SU-DHL-6 (cell line): ENCODE results near the gene CPPED1.

Experiments
- H2AFZ ChIP-seq: fragments of 200-600 bp; sonication (generic); 2 replicates; pipeline ENCODE4 v1.6.1; 2014; ENCODE audit warnings: low read depth, mild to moderate bottlenecking, moderate library complexity, mixed read lengths, antibody characterized with exemption, low read length; ENCODE audit not compliant: severe bottlenecking
- H3F3A ChIP-seq: fragments of 200-600 bp; shearing (Covaris generic); 2 replicates; pipeline ENCODE4 v1.6.0; 2016; ENCODE audit warnings: antibody characterized with exemption, mild to moderate bottlenecking; ENCODE audit not compliant: insufficient read depth
- H3K27ac ChIP-seq: fragments of 200-600 bp; sonication (generic); 2 replicates; pipeline ENCODE4 v1.5.1; 2016; ENCODE audit warnings: low read depth, mild to moderate bottlenecking, low read length, moderate library complexity, mixed read lengths
- H3K27me3 ChIP-seq: fragments of 200-600 bp; sonication (generic), shearing (Covaris generic); 2 replicates; pipeline ENCODE4 v1.6.0; 2014; ENCODE audit warnings: mild to moderate bottlenecking, low read length
- H3K36me3 ChIP-seq: fragments of 200-600 bp; sonication (generic); 2 replicates; pipeline ENCODE4 v1.6.1; 2014; ENCODE audit warnings: mild to moderate bottlenecking, low read length, mixed read lengths
- H3K4me2 ChIP-seq: fragments of 300-600, 200-600 bp; shearing (Covaris generic), sonication (generic); 2 replicates; pipeline ENCODE4 v1.6.0; 2014; ENCODE audit warnings: low read length, low read depth, mild to moderate bottlenecking; ENCODE audit not compliant: poor library complexity, severe bottlenecking
- H3K4me3 ChIP-seq: fragments of 200-600 bp; sonication (generic); 2 replicates; pipeline ENCODE4 v1.5.1; 2014; ENCODE audit warnings: antibody characterized with exemption, low read length, mild to moderate bottlenecking, mixed read lengths; ENCODE audit not compliant: insufficient read depth, poor library complexity, severe bottlenecking
- H3K79me2 ChIP-seq: fragments of 200-600 bp; sonication (generic); 2 replicates; pipeline ENCODE4 v1.6.1; 2014; ENCODE audit warnings: mild to moderate bottlenecking, low read length, moderate library complexity; ENCODE audit not compliant: insufficient read depth
- H3K9ac ChIP-seq: fragments of 200-600 bp; sonication (generic); 2 replicates; pipeline ENCODE4 v1.7.0; 2014; ENCODE audit warnings: mild to moderate bottlenecking, low read length
- H3K9me2 ChIP-seq: fragments of 200-600 bp; sonication (generic); replicated peaks from 2 replicates; pipeline ENCODE4 v1.6.1; 2014; ENCODE audit warnings: low read length; ENCODE audit not compliant: insufficient read depth
- H3K9me3 ChIP-seq: fragments of 200-600 bp; sonication (generic); 2 replicates; pipeline ENCODE4 v1.6.1; 2014; ENCODE audit warnings: low read length, mixed read lengths; ENCODE audit not compliant: insufficient read depth
- H4K20me1 ChIP-seq: fragments of 200-600 bp; sonication (generic); 2 replicates; pipeline ENCODE4 v1.6.1; 2014; ENCODE audit warnings: low read depth, mild to moderate bottlenecking, antibody characterized with exemption, low read length, moderate library complexity, mixed read lengths
- EZH2phosphoT487 ChIP-seq: fragments of 200-600 bp; sonication (generic), shearing (Covaris generic); conservative IDR thresholded peaks from 2 replicates; pipeline ENCODE4 v1.6.1; 2018; ENCODE audit warnings: mild to moderate bottlenecking, antibody characterized with exemption, low read length, moderate library complexity, mixed read lengths
- TF ChIP-seq, protein P1 (sequence below): fragments of 200-600 bp; sonication (generic); IDR thresholded peaks from one replicate; pipeline ENCODE4 v1.5.1; 2017; ENCODE audit warnings: antibody characterized with exemption, mild to moderate bottlenecking, low read length, moderate library complexity; ENCODE audit not compliant: insufficient read depth, poor library complexity, severe bottlenecking

The CPPED1 gene

DNA sequence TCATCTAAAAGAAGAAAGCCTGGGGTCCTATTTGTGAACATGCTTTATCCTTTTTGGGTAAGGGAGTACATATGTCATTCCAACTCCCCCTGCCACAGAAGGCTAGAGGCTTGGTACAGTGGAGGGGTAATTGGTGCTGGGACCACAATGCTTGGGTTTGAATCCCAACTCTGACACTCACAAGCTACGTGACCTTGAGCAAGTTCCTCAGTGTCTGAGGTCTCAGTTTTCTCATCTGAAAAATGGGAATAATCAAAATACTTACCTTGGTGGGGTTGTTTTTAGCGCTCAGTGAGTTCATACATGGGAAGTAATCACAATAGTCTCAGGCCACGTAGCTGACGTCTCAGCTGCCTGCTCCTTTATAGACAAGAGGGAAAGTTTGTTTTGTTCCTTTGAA, 150.8 kb downstream of the CPPED1 start:
- Histone ChIP-seq H3K79me2 (no peaks in the 10 kb centered on the region), H3K9ac (no peak overlapping the region), H3K9me3 (no peaks in the 10 kb centered on the region), H3K4me2 (no peak overlapping the region), H2AFZ (no peak overlapping the region), H3K4me3 (no peak overlapping the region), H3K27me3 (no peaks in the 10 kb centered on the region), H3K9me2 (no peaks in the 10 kb centered on the region), H4K20me1 (no peaks in the 10 kb centered on the region), H3F3A (no peaks in the 10 kb centered on the region), H3K27ac (no peak overlapping the region), H3K36me3 (no peaks in the 10 kb centered on the region)
- no peak for TF ChIP-seq EZH2phosphoT487
- TF ChIP-seq, protein P1, sequence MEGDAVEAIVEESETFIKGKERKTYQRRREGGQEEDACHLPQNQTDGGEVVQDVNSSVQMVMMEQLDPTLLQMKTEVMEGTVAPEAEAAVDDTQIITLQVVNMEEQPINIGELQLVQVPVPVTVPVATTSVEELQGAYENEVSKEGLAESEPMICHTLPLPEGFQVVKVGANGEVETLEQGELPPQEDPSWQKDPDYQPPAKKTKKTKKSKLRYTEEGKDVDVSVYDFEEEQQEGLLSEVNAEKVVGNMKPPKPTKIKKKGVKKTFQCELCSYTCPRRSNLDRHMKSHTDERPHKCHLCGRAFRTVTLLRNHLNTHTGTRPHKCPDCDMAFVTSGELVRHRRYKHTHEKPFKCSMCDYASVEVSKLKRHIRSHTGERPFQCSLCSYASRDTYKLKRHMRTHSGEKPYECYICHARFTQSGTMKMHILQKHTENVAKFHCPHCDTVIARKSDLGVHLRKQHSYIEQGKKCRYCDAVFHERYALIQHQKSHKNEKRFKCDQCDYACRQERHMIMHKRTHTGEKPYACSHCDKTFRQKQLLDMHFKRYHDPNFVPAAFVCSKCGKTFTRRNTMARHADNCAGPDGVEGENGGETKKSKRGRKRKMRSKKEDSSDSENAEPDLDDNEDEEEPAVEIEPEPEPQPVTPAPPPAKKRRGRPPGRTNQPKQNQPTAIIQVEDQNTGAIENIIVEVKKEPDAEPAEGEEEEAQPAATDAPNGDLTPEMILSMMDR, result no peak

DNA sequence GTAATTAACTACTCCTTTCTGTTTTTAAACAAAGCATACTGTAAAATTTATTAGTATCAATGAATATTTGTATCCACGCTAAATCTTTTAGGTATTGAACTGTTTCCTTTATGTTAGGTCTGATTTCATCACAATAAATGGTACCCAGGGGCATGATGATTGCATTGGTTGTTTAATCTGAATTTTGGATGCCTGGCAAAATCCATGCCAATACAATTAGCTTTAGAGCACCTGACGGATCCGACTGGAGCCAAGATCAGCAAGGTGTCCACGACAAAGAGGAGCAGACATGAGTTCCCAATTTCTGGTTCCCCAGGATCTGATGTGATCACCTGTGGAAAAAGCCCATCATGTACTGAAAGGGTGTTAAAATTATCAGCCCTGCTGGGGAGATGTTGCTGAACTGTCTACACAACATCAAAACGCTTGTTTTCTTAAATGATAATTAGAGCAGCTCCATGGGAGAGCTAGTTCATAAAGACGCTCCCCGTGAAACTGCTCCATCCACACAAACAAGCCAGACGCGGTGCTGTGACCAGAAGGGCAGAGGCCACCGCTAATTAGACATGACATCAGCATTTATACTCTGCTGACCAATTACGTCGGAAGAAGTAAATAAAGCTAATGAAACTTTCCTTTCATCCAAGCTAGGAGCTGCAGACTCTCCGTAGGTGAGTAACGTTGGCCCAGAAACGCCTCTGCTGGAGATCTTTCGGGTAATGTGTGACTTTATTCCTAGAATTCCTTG, 151.7 kb downstream of the CPPED1 start:
- Histone ChIP-seq H4K20me1 (no peaks in the 10 kb centered on the region), H3K9me2 (no peaks in the 10 kb centered on the region), H3K27me3 (no peaks in the 10 kb centered on the region), H3K27ac (no peak overlapping the region), H3F3A (no peaks in the 10 kb centered on the region), H2AFZ (no peak overlapping the region), H3K4me2 (no peak overlapping the region), H3K36me3 (no peaks in the 10 kb centered on the region), H3K9ac (no peak overlapping the region), H3K79me2 (no peaks in the 10 kb centered on the region), H3K4me3 (no peak overlapping the region), H3K9me3 (no peaks in the 10 kb centered on the region)
- TF ChIP-seq, protein P1, result no peak
- no peak for TF ChIP-seq EZH2phosphoT487

DNA sequence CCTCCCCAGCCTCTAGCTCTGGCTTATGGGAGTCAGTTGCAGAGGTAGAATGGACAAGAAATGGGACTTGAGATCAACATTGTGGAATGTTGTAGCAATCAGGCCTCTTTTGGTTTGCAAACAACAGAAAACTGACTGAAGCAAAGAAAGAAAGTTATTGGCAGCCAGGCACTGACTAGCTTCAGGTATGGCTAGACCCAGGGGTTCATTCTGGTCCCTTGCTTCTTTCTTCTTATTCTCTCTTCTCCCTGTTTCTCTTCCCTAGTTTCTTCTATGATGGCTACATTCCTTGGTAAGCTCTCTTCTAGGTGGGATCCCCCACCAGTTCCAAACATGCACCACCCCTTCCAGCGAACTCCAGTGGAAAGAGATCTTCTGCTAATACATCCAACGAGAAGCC, 154.3 kb downstream of the CPPED1 start:
- no peaks in the 10 kb centered on the region for H3K79me2 ChIP-seq
- H2AFZ ChIP-seq, result no peak overlapping the region
- no peaks in the 10 kb centered on the region for H3F3A ChIP-seq
- no peak overlapping the region for H3K27ac ChIP-seq
- TF ChIP-seq, protein P1, result no peak
- TF ChIP-seq EZH2phosphoT487, result no peak
- H3K9me3 ChIP-seq, result no peaks in the 10 kb centered on the region
- no peaks in the 10 kb centered on the region for H3K36me3 ChIP-seq
- H4K20me1 ChIP-seq, result no peaks in the 10 kb centered on the region
- H3K9me2 ChIP-seq, result no peaks in the 10 kb centered on the region
- no peak overlapping the region for H3K4me2 ChIP-seq
- no peaks in the 10 kb centered on the region for H3K27me3 ChIP-seq
- no peak overlapping the region for H3K9ac ChIP-seq
- no peak overlapping the region for H3K4me3 ChIP-seq
